ENCODE results near the gene ASIC5.
"Not testable (repeated sequence)": the region's sequence is repeated elsewhere in the genome, so short reads cannot be mapped to it uniquely, and the experiment has no call there.

ASIC5 gene

DNA sequence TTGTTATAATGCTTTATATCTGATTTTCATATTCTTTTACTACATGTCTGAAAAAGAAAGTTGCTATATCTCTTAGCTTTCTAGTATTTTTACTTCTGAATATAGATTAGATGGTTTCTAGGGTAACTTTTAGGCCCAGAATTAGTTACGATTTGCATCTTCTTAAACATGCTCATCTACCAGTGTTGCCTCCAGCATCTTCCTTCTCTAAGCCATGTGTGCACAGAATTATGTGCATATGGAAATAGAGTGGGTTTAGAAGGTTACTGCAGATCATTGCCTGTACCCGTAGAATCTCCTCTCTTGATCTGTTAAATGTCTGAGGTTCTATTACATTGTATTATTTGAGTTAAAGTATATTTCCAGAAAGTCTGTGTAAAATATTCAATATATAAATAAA lies 34.9 kb upstream of the ASIC5 start:
- H3K27ac ChIP-seq (ENCODE audit: insufficient read depth, low read length, poor library complexity, severe bottlenecking): no peak overlapping the region
- no peaks in the 10 kb centered on the region for H3K4me1 ChIP-seq (ENCODE audit: control insufficient read depth, insufficient read depth, low read length, poor library complexity, severe bottlenecking)
- H3K27me3 ChIP-seq (replicated peaks; ENCODE audit: control insufficient read depth, insufficient read depth, low read length, poor library complexity, severe bottlenecking): no peaks in the 10 kb centered on the region
- DNase-seq: no peak
- no peaks in the 10 kb centered on the region for H3K36me3 ChIP-seq (ENCODE audit: control insufficient read depth, insufficient read depth, low read length)
- H3K4me3 ChIP-seq (ENCODE audit: insufficient read depth, low read depth, low read length, poor library complexity, severe bottlenecking): no peak overlapping the region
- H3K9me3 ChIP-seq (ENCODE audit: control insufficient read depth, low read length): no peaks in the 10 kb centered on the region

DNA sequence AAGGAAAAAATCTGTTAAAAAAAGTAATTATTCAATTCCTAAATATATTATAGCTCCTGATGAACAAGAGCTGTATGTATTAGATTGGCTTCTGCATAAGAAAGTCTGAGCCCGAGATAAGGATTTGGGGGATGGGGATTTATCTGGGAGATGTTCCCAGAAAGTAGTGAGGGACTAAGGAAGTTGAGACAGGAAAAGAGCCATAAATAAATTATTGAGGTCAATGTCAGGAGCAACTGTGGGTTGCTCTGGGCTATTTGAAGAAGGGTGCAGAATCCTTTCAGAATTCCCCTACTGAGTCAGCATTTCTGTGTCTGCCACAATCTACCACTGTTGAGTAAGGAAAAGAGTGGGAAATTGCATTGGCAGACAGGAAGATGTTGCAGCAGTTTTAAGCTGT lies 34.3 kb upstream of the ASIC5 start:
- no peak for DNase-seq
- Histone ChIP-seq H3K4me1 (ENCODE audit: control insufficient read depth, insufficient read depth, low read length, poor library complexity, severe bottlenecking) (no peaks in the 10 kb centered on the region), H3K9me3 (ENCODE audit: control insufficient read depth, low read length) (no peaks in the 10 kb centered on the region), H3K36me3 (ENCODE audit: control insufficient read depth, insufficient read depth, low read length) (no peaks in the 10 kb centered on the region), H3K27me3 (replicated peaks; ENCODE audit: control insufficient read depth, insufficient read depth, low read length, poor library complexity, severe bottlenecking) (no peaks in the 10 kb centered on the region), H3K27ac (ENCODE audit: insufficient read depth, low read length, poor library complexity, severe bottlenecking) (no peak overlapping the region), H3K4me3 (ENCODE audit: insufficient read depth, low read depth, low read length, poor library complexity, severe bottlenecking) (no peak overlapping the region)

DNA sequence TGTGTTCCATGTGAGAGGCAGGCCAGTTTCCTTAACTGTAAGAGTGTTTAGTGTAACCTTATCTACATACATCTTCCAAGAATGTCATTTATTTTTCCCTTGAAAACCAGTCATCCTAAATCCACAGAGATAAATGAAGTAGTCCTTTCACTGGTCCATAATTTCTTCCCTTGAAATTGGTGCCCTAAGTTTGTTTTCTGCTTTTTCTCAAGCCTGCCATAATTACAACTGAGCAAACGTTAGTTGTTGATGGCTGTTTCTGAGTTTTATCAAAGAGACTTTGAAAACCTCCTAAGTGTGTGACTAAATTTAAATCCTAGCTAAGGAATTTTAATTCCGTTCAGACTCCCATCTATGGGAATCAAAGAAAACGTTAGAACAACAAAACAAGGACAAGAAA lies 33.8 kb upstream of the ASIC5 start:
- no peaks in the 10 kb centered on the region for H3K9me3 ChIP-seq (ENCODE audit: control insufficient read depth, low read length)
- no peak overlapping the region for H3K27ac ChIP-seq (ENCODE audit: insufficient read depth, low read length, poor library complexity, severe bottlenecking)
- H3K4me1 ChIP-seq (ENCODE audit: control insufficient read depth, insufficient read depth, low read length, poor library complexity, severe bottlenecking): no peaks in the 10 kb centered on the region
- H3K4me3 ChIP-seq (ENCODE audit: insufficient read depth, low read depth, low read length, poor library complexity, severe bottlenecking): no peak overlapping the region
- H3K27me3 ChIP-seq (replicated peaks; ENCODE audit: control insufficient read depth, insufficient read depth, low read length, poor library complexity, severe bottlenecking): no peaks in the 10 kb centered on the region
- no peaks in the 10 kb centered on the region for H3K36me3 ChIP-seq (ENCODE audit: control insufficient read depth, insufficient read depth, low read length)
- no peak for DNase-seq

DNA sequence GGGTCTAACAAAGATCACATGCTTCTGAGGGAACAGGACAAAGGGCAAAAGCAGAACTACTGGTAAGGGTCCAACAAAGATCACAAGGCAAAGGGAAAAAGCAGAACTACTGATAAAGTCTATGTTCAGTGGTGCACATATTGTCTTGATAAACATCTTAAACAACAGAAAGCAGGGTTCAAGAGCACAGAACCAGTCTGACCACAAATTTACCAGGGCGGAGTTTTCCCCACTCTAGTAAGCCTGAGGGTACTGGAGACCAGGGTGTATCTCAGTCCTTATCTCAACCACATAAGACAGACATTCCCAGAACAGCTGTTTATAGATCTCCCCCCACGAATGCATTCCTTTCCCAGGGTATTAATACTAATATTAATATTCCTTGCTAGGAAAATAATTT lies 32.3 kb upstream of the ASIC5 start:
- H3K4me1 ChIP-seq (ENCODE audit: control insufficient read depth, insufficient read depth, low read length, poor library complexity, severe bottlenecking); H3K9me3 ChIP-seq (ENCODE audit: control insufficient read depth, low read length); H3K4me3 ChIP-seq (ENCODE audit: insufficient read depth, low read depth, low read length, poor library complexity, severe bottlenecking); H3K36me3 ChIP-seq (ENCODE audit: control insufficient read depth, insufficient read depth, low read length); DNase-seq; H3K27ac ChIP-seq (ENCODE audit: insufficient read depth, low read length, poor library complexity, severe bottlenecking); H3K27me3 ChIP-seq (replicated peaks; ENCODE audit: control insufficient read depth, insufficient read depth, low read length, poor library complexity, severe bottlenecking): not testable (repeated sequence)

DNA sequence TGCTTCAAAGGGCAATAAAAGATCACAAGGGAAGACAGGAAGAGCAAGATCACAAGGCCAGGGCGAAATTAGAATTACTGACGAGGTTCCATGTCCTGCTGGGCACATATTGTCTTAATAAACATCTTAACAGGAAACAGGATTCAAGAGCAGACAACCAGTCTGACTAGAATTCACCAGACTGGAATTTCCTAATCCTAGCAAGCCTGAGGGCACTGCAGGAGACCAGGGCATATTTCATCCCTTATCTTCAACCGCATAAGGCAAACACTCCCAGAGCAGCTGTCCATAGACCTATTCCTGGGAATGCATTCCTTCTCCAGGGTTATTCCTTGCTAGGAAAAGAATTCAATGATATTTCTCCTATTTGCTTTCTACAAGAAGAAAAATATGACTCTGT lies 25.0 kb upstream of the ASIC5 start:
- H3K36me3 ChIP-seq (ENCODE audit: control insufficient read depth, insufficient read depth, low read length): no peaks in the 10 kb centered on the region
- no peak overlapping the region for H3K4me3 ChIP-seq (ENCODE audit: insufficient read depth, low read depth, low read length, poor library complexity, severe bottlenecking)
- DNase-seq: no peak
- no peak overlapping the region for H3K27ac ChIP-seq (ENCODE audit: insufficient read depth, low read length, poor library complexity, severe bottlenecking)
- no peaks in the 10 kb centered on the region for H3K27me3 ChIP-seq (replicated peaks; ENCODE audit: control insufficient read depth, insufficient read depth, low read length, poor library complexity, severe bottlenecking)
- H3K4me1 ChIP-seq (ENCODE audit: control insufficient read depth, insufficient read depth, low read length, poor library complexity, severe bottlenecking): no peaks in the 10 kb centered on the region
- no peaks in the 10 kb centered on the region for H3K9me3 ChIP-seq (ENCODE audit: control insufficient read depth, low read length)

DNA sequence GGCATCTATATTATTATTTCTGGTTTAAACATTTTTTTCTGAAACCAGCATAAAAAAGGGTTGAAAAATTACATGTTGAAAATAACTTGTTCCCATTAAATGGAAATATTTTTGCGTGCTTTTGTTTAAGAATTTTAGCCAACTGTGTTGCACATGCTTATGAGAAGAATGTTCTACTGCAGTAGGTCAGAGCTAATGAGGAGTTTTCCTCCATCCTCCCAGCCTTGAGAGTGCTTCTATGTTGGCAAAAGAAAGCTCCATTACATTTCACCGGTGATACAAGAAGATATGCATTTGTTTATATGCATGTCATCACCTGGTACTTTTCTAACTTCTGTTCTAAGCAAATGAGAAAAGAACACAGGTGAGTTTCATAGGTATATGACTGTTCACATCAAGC lies 23.9 kb upstream of the ASIC5 start:
- H3K9me3 ChIP-seq (ENCODE audit: control insufficient read depth, low read length): no peaks in the 10 kb centered on the region
- H3K4me3 ChIP-seq (ENCODE audit: insufficient read depth, low read depth, low read length, poor library complexity, severe bottlenecking): no peak overlapping the region
- no peak overlapping the region for H3K27ac ChIP-seq (ENCODE audit: insufficient read depth, low read length, poor library complexity, severe bottlenecking)
- H3K36me3 ChIP-seq (ENCODE audit: control insufficient read depth, insufficient read depth, low read length): no peaks in the 10 kb centered on the region
- H3K4me1 ChIP-seq (ENCODE audit: control insufficient read depth, insufficient read depth, low read length, poor library complexity, severe bottlenecking): no peaks in the 10 kb centered on the region
- DNase-seq: no peak
- H3K27me3 ChIP-seq (replicated peaks; ENCODE audit: control insufficient read depth, insufficient read depth, low read length, poor library complexity, severe bottlenecking): no peaks in the 10 kb centered on the region

DNA sequence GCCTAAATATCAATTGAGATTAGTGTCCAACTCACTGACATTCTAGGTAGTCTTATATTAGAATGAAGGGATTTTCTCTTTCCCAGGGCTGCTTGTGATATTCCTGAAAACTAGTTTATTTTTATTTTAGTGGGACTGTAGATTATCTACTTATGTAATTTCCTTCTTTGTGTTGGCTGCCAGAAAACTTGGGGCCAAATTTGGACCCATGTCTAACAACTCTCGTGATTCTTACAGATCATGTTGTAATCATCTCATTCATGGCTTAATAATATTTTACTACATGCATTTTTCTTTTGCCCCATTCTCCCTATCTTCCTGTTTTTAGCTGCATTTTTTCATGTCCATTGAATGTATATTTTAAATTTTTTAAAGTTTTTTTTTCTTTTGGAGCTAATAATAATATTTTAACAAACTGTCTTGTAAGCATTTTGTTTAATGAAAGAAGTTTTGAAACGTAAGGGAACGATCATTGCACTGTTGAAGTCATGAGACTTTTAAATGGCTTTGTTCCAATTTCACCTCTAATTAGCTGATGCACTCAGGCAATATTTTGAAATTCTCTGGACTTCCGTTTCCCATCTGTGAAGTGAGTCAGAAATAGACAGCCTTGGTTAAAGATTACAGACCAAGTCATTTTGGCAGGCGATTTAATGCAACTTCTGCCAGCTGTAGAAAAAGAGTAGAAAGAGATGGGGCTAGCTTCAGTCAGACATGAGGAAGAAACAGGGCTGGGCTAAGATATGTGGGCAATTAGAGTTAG lies 23.1 kb upstream of the ASIC5 start:
- no peak overlapping the region for H3K27ac ChIP-seq (ENCODE audit: insufficient read depth, low read length, poor library complexity, severe bottlenecking)
- no peaks in the 10 kb centered on the region for H3K9me3 ChIP-seq (ENCODE audit: control insufficient read depth, low read length)
- DNase-seq: no peak

DNA sequence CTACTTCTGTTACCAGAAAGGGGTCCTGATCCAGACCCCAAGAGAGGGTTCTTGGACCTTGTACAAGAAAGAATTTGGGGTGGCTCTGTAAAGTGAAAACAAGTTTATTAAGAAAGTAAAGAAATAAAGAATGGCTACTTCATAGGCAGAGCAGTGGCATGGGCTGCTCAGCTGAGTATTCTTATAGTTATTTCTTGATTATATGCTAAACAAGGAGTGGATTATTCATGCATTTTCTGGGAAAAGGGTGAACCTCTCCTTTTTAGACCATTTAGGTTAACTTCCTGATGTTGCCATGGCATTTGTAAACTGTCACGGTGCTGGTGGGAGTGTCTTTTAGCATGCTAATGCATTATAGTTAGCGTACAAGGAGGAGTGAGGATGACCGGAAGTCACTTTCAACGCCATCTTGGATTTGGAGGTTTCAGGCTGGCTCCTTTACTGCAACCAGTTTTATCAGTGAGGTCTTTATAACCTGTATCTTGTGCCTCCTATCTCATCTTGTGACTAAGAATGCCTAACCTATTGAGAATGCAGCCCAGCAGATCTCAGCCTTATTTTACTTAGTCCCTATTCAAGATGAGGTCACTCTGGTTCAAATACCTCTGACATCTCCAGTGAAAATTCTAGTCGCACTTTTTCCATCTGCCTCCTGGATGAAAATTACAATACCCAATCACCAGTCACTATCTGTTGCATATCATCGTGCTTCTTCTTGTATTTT lies 21.9 kb upstream of the ASIC5 start:
- no peak overlapping the region for H3K27ac ChIP-seq (ENCODE audit: insufficient read depth, low read length, poor library complexity, severe bottlenecking)
- no peaks in the 10 kb centered on the region for H3K4me1 ChIP-seq (ENCODE audit: control insufficient read depth, insufficient read depth, low read length, poor library complexity, severe bottlenecking)
- no peak overlapping the region for H3K4me3 ChIP-seq (ENCODE audit: insufficient read depth, low read depth, low read length, poor library complexity, severe bottlenecking)
- no peaks in the 10 kb centered on the region for H3K27me3 ChIP-seq (replicated peaks; ENCODE audit: control insufficient read depth, insufficient read depth, low read length, poor library complexity, severe bottlenecking)
- H3K9me3 ChIP-seq (ENCODE audit: control insufficient read depth, low read length): no peaks in the 10 kb centered on the region
- no peaks in the 10 kb centered on the region for H3K36me3 ChIP-seq (ENCODE audit: control insufficient read depth, insufficient read depth, low read length)
- DNase-seq: no peak

More for the DNA sequence above, 23.1 kb upstream of the ASIC5 start:
- Histone ChIP-seq H3K27me3 (replicated peaks; ENCODE audit: control insufficient read depth, insufficient read depth, low read length, poor library complexity, severe bottlenecking) (no peaks in the 10 kb centered on the region), H3K4me3 (ENCODE audit: insufficient read depth, low read depth, low read length, poor library complexity, severe bottlenecking) (no peak overlapping the region), H3K36me3 (ENCODE audit: control insufficient read depth, insufficient read depth, low read length) (no peaks in the 10 kb centered on the region), H3K4me1 (ENCODE audit: control insufficient read depth, insufficient read depth, low read length, poor library complexity, severe bottlenecking) (no peaks in the 10 kb centered on the region)

DNA sequence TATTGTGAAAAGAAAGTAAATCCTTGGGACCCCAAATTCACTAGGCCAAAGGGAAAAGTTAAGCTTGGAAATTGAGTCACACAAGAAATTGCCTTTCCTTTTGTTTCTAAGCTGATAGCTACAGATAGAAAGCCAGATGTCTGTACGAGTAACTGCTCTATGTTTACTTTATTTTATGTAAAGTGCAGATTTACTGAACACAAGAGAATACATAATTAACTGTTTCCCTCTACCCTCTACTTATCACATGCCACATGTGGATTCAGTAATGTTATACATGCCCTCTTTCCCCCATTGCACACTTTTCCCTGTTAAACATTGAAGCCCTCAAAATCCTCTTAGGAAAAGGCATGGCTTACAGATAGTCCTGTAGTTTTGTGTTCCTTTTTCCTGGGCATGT lies 21.0 kb upstream of the ASIC5 start:
- no peak overlapping the region for H3K4me3 ChIP-seq (ENCODE audit: insufficient read depth, low read depth, low read length, poor library complexity, severe bottlenecking)
- no peak overlapping the region for H3K27ac ChIP-seq (ENCODE audit: insufficient read depth, low read length, poor library complexity, severe bottlenecking)
- no peaks in the 10 kb centered on the region for H3K4me1 ChIP-seq (ENCODE audit: control insufficient read depth, insufficient read depth, low read length, poor library complexity, severe bottlenecking)
- H3K9me3 ChIP-seq (ENCODE audit: control insufficient read depth, low read length): no peaks in the 10 kb centered on the region
- no peaks in the 10 kb centered on the region for H3K27me3 ChIP-seq (replicated peaks; ENCODE audit: control insufficient read depth, insufficient read depth, low read length, poor library complexity, severe bottlenecking)
- no peaks in the 10 kb centered on the region for H3K36me3 ChIP-seq (ENCODE audit: control insufficient read depth, insufficient read depth, low read length)
- no peak for DNase-seq

DNA sequence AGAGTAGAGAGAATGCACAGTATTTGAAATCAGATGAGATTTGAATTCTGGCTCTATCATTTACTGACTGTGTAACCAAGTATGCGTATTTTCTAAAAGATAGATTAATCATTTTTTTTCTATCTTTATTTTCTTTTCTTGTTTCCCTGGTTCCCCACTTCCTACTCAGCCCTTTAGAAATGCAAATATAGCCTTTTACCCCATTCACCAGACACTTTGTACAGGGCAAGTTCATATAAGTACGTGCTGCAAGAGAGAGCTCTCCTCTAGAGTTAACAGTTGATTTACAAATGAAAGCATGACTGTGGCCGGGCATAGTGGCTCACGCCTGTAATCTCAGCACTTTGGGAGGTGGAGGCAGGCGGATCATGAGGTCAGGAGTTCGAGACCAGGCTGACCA lies 19.6 kb upstream of the ASIC5 start:
- H3K27ac ChIP-seq (ENCODE audit: insufficient read depth, low read length, poor library complexity, severe bottlenecking): no peak overlapping the region

More for the DNA sequence above, 19.6 kb upstream of the ASIC5 start:
- Histone ChIP-seq H3K36me3 (ENCODE audit: control insufficient read depth, insufficient read depth, low read length) (no peaks in the 10 kb centered on the region), H3K27me3 (replicated peaks; ENCODE audit: control insufficient read depth, insufficient read depth, low read length, poor library complexity, severe bottlenecking) (no peaks in the 10 kb centered on the region), H3K9me3 (ENCODE audit: control insufficient read depth, low read length) (no peaks in the 10 kb centered on the region), H3K4me1 (ENCODE audit: control insufficient read depth, insufficient read depth, low read length, poor library complexity, severe bottlenecking) (no peaks in the 10 kb centered on the region), H3K4me3 (ENCODE audit: insufficient read depth, low read depth, low read length, poor library complexity, severe bottlenecking) (no peak overlapping the region)
- DNase-seq: no peak
